ENCODE data around the gene POLN.
"Not testable (repeated sequence)": the region's sequence is repeated elsewhere in the genome, so short reads cannot be mapped to it uniquely, and the experiment has no call there.

The POLN gene

GRCh38 chr4:2276581-2277325 lies 34.8 kb upstream of the POLN start:
- no peak overlapping the region for H3K4me3 ChIP-seq (ENCODE audit: low read depth, low read length)
- no peak for DNase-seq (ENCODE audit: low read depth, low spot score)
- TF ChIP-seq, protein P1, sequence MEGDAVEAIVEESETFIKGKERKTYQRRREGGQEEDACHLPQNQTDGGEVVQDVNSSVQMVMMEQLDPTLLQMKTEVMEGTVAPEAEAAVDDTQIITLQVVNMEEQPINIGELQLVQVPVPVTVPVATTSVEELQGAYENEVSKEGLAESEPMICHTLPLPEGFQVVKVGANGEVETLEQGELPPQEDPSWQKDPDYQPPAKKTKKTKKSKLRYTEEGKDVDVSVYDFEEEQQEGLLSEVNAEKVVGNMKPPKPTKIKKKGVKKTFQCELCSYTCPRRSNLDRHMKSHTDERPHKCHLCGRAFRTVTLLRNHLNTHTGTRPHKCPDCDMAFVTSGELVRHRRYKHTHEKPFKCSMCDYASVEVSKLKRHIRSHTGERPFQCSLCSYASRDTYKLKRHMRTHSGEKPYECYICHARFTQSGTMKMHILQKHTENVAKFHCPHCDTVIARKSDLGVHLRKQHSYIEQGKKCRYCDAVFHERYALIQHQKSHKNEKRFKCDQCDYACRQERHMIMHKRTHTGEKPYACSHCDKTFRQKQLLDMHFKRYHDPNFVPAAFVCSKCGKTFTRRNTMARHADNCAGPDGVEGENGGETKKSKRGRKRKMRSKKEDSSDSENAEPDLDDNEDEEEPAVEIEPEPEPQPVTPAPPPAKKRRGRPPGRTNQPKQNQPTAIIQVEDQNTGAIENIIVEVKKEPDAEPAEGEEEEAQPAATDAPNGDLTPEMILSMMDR (IDR thresholded peaks at IDR 0.05; ENCODE audit: insufficient read depth, low read length, missing control alignments) = no peak
- CTCF ChIA-PET = no interaction called here
- POLR2A ChIA-PET = no interaction called here

DNA sequence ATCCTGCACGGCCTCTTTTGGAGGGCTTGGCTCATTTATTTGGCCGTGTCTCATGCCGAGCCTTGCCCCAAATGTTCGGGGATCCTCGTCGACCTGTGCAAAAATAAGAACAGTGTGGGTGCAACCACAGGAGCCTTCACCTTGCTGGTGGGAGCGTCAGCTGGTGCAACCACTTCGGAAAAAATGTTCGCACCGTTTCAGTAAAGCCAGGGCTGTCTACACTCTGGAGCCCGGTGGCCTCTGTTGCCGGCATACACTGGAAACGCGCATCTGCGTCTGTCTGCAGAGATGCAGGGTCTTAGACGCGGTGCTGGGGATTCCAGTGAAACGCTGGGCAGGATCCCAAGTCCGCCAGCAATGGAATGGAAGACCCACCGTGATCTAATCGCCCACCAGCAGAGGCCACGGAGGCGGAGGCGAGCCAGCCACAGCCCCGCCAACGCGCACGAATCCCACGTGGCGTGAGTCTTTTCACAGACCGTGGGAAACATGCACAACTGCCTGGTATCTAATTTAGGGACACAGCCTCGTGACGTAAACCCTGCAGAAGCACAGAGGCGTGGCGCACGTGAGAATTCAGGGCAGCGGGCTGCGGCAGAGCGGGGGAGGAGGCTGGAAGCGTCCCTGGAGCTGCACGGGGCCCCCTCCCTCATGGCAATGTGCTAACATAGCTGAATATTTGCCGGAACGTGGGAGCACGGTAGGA lies 33.8 kb upstream of the POLN start:
- ChIA-PET POLR2A (no interaction called here), CTCF (no interaction called here)
- no peak for DNase-seq (ENCODE audit: low read depth, low spot score)
- no peak overlapping the region for H3K4me3 ChIP-seq (ENCODE audit: low read depth, low read length)
- TF ChIP-seq, protein P1 (IDR thresholded peaks at IDR 0.05; ENCODE audit: insufficient read depth, low read length, missing control alignments) = no peak

DNA sequence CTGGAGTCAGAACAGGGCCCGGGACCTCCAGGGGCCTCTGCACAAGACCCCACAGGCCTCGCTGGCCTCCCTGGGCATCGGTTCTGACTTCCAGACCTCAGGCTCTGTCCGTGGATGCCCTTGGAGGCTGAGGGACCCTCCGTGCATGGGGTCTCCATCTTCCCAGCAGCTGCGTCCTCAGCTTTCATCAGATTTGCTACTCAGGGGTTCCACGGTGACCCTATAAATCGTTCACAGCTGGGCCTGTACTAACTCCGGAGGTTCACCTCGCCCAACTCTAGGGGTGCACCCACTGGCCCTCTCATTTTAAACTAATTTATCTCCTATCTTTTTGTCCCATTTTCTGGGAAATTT lies 33.1 kb upstream of the POLN start:
- POLR2A ChIA-PET = not testable (repeated sequence)

DNA sequence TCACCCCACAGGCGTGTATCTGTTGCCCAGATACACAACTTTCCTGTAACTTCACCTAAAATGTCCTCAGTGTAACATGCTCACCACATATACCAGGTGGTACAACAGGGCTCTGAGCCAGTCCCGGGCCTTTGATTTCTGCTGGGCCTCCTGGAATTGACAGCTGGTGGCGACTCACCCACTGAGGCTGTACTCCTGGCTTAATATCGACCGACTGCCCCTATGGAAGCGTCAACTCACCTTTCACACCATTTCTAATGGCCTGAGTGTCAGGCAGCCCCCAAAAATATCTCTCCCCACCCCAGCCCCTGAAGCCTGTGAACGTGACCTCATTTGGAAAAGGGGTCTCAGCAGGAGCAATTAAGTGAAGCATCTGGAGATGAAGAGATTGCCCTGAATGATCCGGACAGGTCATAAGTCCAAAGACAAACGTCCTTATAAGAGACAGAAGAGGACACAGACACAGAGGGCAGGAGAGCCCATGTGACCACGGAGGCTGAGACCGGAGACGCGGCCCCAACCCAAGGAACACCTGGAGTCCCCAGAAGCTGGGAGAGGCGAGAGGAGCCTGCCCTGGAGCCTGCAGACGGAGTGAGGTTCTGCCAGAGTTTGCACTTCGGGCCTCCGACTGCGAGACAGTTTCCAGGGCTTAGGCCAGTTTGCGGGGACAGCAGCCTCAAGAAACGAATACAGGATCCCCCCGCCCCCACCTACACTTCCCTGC lies 32.6 kb upstream of the POLN start:
- CTCF ChIA-PET = no interaction called here
- POLR2A ChIA-PET = no interaction called here
- no peak for DNase-seq (ENCODE audit: low read depth, low spot score)
- TF ChIP-seq, protein P1 (IDR thresholded peaks at IDR 0.05; ENCODE audit: insufficient read depth, low read length, missing control alignments) = no peak
- no peak overlapping the region for H3K4me3 ChIP-seq (ENCODE audit: low read depth, low read length)

More for the DNA sequence above, 33.1 kb upstream of the POLN start:
- H3K4me3 ChIP-seq (ENCODE audit: low read depth, low read length); CTCF ChIA-PET; DNase-seq (ENCODE audit: low read depth, low spot score): not testable (repeated sequence)

DNA sequence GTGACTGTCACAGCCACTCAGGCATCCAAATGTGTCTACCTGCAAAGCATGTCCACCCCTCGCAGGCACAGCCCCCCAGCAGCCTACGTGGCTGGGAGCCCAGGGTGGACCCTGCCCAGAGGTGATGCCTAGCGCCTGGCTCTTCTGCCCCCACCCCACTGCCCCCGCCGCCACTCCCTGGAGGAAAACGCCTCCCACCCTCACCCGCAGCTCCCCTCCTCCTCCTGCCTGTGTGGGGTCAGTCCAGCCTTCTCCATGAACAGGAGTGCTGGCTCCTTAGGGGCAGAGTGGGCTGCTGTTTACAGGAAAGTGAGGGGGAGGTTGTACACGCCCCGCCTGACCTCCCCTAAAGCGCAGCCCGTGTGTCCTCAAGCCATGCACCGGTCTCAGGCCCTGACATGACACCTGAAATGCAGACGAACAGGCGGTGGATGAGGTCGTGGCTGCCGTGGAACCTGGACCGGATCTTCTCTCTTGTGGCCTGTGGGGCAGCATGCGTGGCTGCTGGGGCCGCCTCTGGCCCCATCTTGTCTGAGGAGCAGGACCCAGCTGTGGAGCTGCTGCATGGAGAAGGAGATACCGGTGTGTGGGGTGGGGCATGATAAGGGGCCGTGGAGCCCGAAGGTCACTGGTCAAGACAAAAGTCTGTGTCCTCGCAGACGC lies 31.9 kb upstream of the POLN start:
- TF ChIP-seq, protein P1 (IDR thresholded peaks at IDR 0.05; ENCODE audit: insufficient read depth, low read length, missing control alignments) = no peak
- no peak overlapping the region for H3K4me3 ChIP-seq (ENCODE audit: low read depth, low read length)
- no peak for DNase-seq (ENCODE audit: low read depth, low spot score)
- ChIA-PET POLR2A (no interaction called here), CTCF (no interaction called here)

- no peak overlapping the region for H3K4me3 ChIP-seq (ENCODE audit: low read depth, low read length)
- TF ChIP-seq, protein P1 (IDR thresholded peaks at IDR 0.05; ENCODE audit: insufficient read depth, low read length, missing control alignments) = no peak
- CTCF ChIA-PET = no interaction called here
- no peak for DNase-seq (ENCODE audit: low read depth, low spot score)
- POLR2A ChIA-PET = no interaction called here
These were observed 31.3 kb upstream of the POLN start for GRCh38 chr4:2273221-2273620.

Data from AG04449 (cell line).